Testis (tissue), 2 donors: ENCODE results near the gene TIAM1.

Experiments used
- CTCF ChIP-seq, 3 experiments: fragments of 450-650 bp in 2 of 3; fragments of 200-600 bp in 1 of 3; sonication (generic) in 1 of 3; IDR thresholded peaks; one replicate each; pipeline ENCODE4 v1.5.1; 2016 to 2019; ENCODE audit warnings: antibody characterized with exemption in 3 of 3, mild to moderate bottlenecking in 2 of 3, moderate library complexity in 1 of 3
- POLR2A ChIP-seq: fragments of 450-650 bp; IDR thresholded peaks from one replicate; pipeline ENCODE4 v1.6.1; 2017; ENCODE audit warnings: antibody characterized with exemption, mild to moderate bottlenecking, moderate library complexity

- no peak for TF ChIP-seq CTCF (IDR thresholded peaks at IDR 0.05)
- TF ChIP-seq POLR2A: no peak
Measured at GRCh38 chr21:31352836-31353235, 8.8 kb upstream of the TIAM1 start.
